Measurements from ENCODE around the gene ITPR2.

The ITPR2 gene

GRCh38 chr12:26496170-26496569 is 336.8 kb downstream of the ITPR2 start:
- DNase-seq: no peak
- H3K9me3 ChIP-seq: no peaks in the 10 kb centered on the region; the same call in 1 of the 2 replicates
- no peaks in the 10 kb centered on the region for H3K4me1 ChIP-seq
- H3K36me3 ChIP-seq: no peaks in the 10 kb centered on the region
- TF ChIP-seq CTCF (IDR thresholded peaks at IDR 0.05; ENCODE audit: low read depth, low read length): no peak
- no peaks in the 10 kb centered on the region for H3K27me3 ChIP-seq
- H3K4me3 ChIP-seq (ENCODE audit: low read depth, low read length): no peak overlapping the region

GRCh38 chr12:26493656-26494055 is 339.3 kb downstream of the ITPR2 start:
- Histone ChIP-seq H3K36me3 (no peaks in the 10 kb centered on the region), H3K9me3 (no peaks in the 10 kb centered on the region; the same call in 1 of the 2 replicates), H3K4me3 (ENCODE audit: low read depth, low read length) (no peak overlapping the region), H3K27me3 (no peaks in the 10 kb centered on the region), H3K4me1 (no peaks in the 10 kb centered on the region)
- TF ChIP-seq CTCF (IDR thresholded peaks at IDR 0.05; ENCODE audit: low read depth, low read length): no peak
- DNase-seq: no peak

- Histone ChIP-seq H3K4me3 (ENCODE audit: low read depth, low read length) (no peak overlapping the region), H3K36me3 (no peaks in the 10 kb centered on the region), H3K9me3 (no peaks in the 10 kb centered on the region), H3K4me1 (no peaks in the 10 kb centered on the region), H3K27me3 (no peaks in the 10 kb centered on the region)
- no peak for TF ChIP-seq CTCF (IDR thresholded peaks at IDR 0.05; ENCODE audit: low read depth, low read length)
- no peak for DNase-seq
These were observed 340.6 kb downstream of the ITPR2 start for GRCh38 chr12:26492406-26492805.

GRCh38 chr12:26489908-26490307 is 343.1 kb downstream of the ITPR2 start:
- no peaks in the 10 kb centered on the region for H3K36me3 ChIP-seq
- TF ChIP-seq CTCF (IDR thresholded peaks at IDR 0.05; ENCODE audit: low read depth, low read length): no peak
- H3K4me1 ChIP-seq: no peaks in the 10 kb centered on the region
- no peak overlapping the region for H3K4me3 ChIP-seq (ENCODE audit: low read depth, low read length)
- DNase-seq: no peak
- no peaks in the 10 kb centered on the region for H3K9me3 ChIP-seq
- H3K27me3 ChIP-seq: no peaks in the 10 kb centered on the region

GRCh38 chr12:26488351-26488750 is 344.6 kb downstream of the ITPR2 start:
- Histone ChIP-seq H3K36me3 (no peaks in the 10 kb centered on the region), H3K4me1 (no peaks in the 10 kb centered on the region), H3K9me3 (no peaks in the 10 kb centered on the region), H3K27me3 (no peaks in the 10 kb centered on the region), H3K4me3 (ENCODE audit: low read depth, low read length) (no peak overlapping the region)
- no peak for TF ChIP-seq CTCF (IDR thresholded peaks at IDR 0.05; ENCODE audit: low read depth, low read length)
- no peak for DNase-seq

GRCh38 chr12:26473291-26473690 is 359.7 kb downstream of the ITPR2 start:
- TF ChIP-seq CTCF (IDR thresholded peaks at IDR 0.05; ENCODE audit: low read depth, low read length): no peak
- H3K9me3 ChIP-seq: no peaks in the 10 kb centered on the region
- no peak for DNase-seq
- H3K27me3 ChIP-seq: no peaks in the 10 kb centered on the region
- no peaks in the 10 kb centered on the region for H3K4me1 ChIP-seq
- no peak overlapping the region for H3K4me3 ChIP-seq (ENCODE audit: low read depth, low read length)
- H3K36me3 ChIP-seq: no peaks in the 10 kb centered on the region
